GM08714 (cell line): ENCODE data around the gene ENTR1.

Experiments used
- H3K4me3 ChIP-seq: fragments of 200-500 bp; sonication (Bioruptor generic); 2 replicates; pipeline ENCODE4 v1.5.1; 2014; ENCODE audit warnings: mild to moderate bottlenecking, low read length, inconsistent platforms
- ZNF274 ChIP-seq: IDR thresholded peaks from 2 replicates; pipeline ENCODE4 v1.6.1; 2012; ENCODE audit warnings: mild to moderate bottlenecking, low read depth, low read length

The ENTR1 gene

DNA sequence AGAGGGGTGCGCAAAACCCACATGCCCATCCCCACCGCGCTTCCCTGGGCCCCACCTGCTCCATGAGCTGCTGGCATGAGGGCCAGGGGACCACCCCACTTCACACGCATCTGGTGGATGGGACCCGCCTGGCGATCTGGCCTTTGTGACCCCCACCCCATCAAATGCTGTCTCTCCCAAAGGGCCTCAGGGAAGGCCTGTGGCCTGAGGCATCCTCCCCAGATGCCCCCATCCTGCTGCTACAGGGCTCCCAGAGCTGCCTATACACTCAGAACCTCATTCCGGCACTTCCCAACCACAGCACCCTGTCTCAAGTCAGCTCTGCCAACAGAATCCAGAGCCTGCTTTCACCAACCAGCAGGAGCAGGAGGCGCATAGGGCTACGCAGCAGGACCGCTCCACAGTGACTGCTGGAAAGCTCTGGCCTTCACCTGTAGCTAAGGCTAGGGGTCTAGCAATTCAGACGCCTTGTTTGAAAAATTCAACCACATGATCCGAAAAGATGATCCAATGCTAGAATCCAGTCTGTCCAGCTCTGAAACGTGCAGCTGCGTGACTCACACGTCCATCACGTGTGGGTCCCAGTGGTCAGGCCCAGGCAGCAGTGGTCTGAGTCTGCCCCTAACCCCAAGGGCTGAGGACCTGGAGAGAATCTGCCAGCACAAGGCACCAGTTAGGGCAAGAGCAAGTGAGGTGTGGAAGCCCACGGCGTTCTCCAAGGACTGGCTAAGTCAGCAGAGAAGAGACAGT, 9.1 kb downstream of the ENTR1 start:
- H3K4me3 ChIP-seq = no peak overlapping the region
- no peak for TF ChIP-seq ZNF274

DNA sequence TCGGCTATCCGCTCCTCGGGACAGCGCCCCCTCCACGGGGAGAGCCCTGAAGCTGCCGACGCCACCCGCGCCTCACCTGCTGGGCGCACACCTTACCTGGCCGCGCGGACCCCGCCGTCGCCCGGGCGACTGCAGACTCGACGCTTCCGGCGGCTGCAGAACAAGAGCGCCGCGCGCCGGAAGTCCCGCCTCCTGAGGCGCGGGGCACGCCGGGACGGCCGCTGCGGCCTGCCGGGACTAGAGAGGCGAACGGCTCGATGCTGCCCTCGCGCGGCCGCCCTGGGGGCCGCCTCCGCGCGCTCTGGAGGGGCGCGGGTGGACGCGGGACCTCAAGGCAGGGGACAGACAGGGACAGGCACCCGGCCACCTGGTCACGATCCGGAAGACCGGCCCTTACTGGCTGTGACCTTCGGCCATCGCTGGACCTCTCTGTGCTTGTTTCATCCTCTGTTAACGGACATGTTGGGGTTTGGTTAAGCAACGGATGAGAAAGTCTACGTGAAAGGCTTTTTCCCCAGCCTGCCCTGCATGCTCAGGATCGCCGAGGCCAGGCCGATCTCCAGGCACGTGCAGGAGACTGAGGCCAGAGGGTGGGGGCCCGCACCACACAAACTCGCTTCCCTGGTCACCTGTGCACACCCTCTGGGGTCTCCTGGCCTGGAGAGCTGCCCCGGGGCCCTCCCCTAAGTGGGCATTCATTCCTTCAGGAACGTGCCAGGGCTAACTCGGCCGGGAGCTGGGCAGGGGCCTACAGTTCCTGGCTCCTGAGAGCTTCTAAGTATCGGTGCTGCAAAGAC, 10.2 kb downstream of the ENTR1 start, which contains the start of gene SNAPC4:
Gene SNAPC4 (minus strand): TSS at position 133 of the 797 bp plus-strand sequence. CDS start 1,742 bp downstream, outside the sequence.
- H3K4me3 ChIP-seq = peak within 1 kb of the TSS; percentile 84

DNA sequence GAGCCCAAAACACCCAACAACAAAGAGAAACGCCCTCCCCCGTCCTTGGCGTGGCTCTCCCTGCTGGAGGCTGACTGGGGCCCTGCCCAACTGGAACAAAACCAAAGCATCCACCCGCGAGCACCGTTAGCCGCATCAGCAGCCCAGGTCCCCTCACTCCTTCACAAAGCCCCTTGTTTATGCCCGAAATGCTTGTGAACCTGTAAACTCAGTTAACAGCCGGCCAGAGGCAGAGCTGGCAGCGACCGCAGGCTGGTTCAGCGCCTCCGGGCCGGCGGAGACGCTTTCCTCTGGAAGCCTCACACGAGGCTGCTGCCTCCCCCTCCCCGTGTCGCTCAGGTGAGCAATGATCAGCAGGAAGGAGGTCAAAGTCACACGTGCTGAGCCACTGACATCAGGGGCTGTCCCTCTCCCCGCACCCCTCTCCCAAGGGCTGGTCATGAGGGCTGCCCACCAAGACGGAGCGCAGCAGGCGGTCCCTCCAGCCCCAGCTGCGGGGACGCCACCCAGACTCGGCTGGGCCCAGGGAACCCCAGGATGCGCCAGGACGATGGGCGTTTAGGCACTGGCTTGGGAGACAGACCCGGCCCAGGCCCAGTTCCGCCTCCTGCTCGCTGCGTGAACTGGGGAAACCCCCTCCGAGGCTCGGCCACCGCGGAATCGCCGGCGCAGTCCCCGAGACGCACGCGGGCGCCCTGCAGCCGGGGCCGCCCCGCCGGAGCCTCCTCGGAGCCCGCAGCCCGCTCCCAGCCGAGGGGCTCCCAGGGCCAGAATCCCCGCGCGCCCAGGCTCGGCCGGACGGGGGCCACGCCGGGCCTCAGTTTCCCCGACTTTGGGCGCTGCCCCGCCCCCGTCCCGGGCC, 11.0 kb downstream of the ENTR1 start:
- TF ChIP-seq ZNF274 = no peak
- H3K4me3 ChIP-seq = peak overlapping the region; percentile 84

More for the DNA sequence above, 10.2 kb downstream of the ENTR1 start, which contains the start of gene SNAPC4:
- TF ChIP-seq ZNF274 = no peak

DNA sequence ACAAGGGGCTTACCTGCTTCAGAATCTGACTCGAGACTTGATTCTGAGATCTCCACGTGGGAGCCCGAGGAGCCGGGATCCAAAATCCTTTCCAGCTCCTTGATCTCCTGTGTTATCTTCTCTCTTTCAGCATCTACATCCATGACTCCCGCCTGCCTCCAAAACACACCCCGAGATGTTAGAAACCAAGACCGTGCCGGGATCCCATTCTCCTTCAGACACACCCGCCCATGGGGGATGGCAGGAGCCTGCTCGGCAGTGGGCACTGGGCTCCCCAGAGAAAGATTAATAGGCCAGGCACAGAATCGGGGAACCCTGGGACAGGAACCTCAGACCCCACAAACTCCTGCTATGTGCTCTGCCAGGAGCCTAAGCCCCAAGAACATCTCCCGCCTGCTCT, 12.1 kb downstream of the ENTR1 start:
- no peak for TF ChIP-seq ZNF274
- no peak overlapping the region; the same call in 1 of the 2 replicates for H3K4me3 ChIP-seq

DNA sequence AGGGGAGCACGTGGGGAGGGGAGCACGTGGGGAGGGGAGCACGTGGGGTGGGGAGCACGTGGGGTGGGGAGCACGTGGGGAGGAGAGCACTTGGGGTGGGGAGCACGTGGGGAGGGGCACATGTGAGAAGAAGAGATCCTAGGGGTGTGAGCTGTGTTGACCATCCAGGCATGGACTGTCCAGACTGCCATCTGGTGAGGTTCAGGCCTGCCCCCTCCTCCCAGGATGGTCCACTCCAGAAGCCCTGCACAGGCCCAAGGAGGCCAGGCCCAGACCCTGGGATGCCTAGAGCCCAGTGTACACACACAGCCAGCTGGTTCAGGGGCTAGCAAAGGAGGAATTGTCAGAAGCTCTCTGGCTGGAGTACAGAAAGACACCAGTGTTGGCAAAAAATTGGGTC, 12.8 kb downstream of the ENTR1 start:
- TF ChIP-seq ZNF274 = no peak

DNA sequence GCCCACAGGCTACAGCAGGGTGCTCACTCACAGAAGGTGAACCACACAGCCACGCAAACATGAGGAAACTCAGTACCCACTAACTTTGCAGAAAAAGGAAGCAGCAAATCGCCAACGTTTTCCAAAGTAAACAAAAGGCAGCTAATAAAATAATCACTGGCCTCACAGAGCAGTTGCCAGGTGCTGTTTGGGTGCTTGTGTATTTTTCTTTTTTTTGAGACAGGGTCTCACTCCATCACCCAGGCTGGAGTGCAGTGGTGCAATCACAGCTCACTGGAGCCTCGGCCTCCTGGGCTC, 14.2 kb downstream of the ENTR1 start:
- H3K4me3 ChIP-seq = no peak overlapping the region
- TF ChIP-seq ZNF274 = no peak

More for the DNA sequence above, 12.8 kb downstream of the ENTR1 start:
- no peak overlapping the region for H3K4me3 ChIP-seq

DNA sequence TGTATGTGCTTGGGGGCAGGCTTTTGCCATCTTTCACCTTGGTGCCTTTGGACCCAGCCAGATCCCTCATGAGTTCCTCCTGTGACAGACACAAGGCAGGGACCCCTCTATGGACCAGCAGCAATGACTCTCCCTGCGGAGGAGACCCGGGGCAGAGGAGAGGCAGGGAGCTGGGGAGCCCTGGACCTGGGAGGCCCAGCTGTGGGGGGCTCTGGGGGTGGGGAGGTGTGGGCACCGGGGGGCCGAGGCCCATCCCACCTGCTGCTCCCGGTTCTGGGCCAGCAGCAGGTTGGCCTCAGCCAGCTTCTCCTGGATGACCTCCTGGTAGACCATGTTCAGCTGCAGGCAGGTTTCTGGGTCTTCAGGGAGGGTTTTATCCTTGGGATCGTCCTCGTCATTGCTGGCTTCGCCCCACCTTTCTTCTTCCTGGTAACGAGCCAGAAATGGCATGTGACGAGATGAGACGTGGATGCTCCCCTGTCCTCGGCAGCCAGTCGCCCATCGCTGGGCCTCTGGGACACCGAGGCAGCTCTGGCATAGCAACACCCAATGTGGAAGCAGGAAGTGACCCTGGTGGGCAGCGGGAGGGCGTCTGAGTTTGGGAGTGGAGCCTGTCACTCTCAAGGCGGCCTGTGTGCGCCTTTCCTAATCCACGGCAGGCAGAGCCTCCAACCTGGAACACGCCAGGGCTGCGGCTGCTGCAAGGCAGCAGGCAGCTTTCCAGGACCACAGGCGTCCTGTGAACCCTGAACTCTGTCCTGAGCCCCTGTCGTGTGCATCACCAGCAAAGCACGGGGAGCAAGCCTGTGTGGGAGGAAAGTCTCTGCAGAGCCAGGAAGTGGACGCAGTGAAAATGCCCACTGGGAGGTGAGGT, 14.8 kb downstream of the ENTR1 start:
- TF ChIP-seq ZNF274 = no peak
- H3K4me3 ChIP-seq = no peak overlapping the region

DNA sequence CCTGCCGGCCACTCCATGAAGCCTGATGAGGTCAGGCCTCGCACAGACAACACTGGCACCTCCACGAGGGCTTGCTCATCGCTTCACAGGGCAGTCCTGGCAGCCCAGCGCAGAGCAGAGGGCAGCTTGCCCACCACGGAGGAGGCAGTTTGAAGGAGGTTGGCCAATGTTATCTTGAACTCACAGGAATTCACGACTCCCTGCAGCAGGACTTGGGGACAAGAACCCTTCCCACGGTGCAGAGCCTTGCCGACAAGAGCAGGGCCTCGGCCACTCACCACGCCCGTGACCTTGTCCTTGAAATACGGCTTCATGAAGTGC, 15.4 kb downstream of the ENTR1 start:
- no peak for TF ChIP-seq ZNF274

DNA sequence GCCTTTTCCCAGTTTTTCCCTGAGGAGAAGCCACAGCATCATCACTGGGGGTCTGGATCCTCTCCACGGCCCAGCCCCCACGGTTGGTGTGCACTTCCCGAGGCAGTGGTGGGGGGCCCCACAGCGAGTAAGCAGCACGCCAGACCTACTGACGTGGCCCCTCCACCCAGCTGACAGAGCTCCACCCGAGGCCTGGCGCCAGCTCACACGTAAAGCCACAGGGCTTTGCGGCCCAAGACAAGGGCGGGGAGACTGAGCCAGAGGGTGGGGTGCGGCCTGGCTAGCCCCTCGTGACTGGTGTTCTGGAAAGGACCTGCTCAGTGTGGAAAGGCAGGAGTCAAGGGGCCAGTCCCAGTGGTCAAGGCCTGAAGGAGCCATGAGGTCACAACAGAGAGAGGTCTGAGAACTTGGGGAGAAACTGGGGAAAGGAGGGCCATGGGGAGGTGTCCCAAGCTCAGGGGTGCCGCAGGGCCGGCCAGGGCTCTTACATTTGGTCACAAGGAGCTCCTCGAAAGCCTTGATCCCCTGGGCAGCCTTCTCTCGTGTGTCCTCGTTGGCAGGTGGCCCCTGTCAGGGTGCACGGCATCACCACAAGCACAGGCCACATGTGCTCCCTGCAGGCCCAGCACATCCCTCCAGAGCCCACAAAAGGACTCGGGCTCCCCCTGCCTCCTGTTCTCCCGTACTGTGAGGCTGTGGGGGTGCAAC, 15.9 kb downstream of the ENTR1 start:
- TF ChIP-seq ZNF274 = no peak
- no peak overlapping the region for H3K4me3 ChIP-seq

More for the DNA sequence above, 15.4 kb downstream of the ENTR1 start:
- H3K4me3 ChIP-seq = no peak overlapping the region

DNA sequence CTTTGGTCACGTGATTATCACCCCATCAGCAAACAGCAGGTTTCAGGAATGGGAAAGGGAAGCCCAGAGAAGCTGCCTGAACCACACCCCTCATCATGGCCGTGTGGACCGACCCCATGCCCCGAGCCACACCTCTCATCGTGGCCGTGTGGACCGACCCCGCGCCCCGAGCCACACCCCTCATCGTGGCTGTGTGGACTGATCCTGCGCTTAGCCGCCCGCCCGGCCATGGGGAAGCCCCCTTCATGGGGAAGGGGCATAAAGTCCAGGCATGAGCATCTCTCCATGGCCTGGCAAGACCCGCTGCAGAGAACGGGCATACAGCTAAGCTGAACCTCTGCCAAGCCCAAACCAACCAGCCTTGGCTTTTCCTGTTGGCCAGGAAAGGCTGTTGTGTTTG, 16.9 kb downstream of the ENTR1 start:
- H3K4me3 ChIP-seq = no peak overlapping the region
- no peak for TF ChIP-seq ZNF274

DNA sequence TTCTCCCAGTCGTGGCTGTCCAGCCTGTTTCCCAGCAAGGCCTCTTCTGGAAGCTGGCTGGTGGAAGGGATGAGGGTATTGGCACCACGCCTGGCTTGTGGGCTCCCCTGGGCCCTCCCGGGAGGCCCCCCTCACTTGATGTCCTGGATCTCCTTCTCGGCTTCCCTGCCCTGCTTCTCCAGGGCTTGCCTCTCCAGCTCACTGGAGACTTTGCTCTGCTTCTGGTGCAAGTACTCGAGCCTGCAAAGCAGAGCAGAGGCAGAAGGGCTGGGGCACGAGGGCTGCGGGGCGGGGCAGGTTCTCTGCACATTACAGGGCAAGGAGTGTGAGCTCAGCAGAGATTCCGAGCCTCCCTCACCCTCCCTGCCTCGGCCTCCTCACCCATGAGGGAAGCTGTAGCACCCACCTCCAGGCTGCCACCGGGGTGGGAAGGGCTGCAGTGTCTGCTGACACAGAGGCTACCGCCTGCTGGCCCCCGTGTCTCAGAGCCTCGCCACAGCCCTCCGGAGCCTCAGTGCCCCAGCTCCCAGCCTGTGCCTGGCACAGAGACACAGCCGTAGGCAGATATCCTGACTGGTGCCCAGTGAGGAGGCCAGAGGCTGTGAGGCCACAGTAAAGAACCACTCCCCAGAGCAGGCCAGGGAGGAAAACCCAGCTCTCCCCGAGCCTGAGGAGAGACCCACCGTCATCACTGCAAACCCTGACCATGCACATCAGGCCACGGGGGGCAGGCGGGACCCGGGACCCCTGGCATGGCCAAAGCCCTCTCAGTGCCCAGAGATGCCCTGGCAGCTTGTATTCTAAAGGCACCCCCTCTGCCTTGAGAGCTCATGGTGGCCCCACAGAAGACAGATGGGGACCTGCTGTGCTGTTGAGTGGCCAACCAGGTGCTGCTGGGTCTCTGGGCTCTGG, 17.6 kb downstream of the ENTR1 start:
- H3K4me3 ChIP-seq = no peak overlapping the region
- TF ChIP-seq ZNF274 = no peak
